B cell (primary cell): ENCODE data around the gene PARD3B. TPM values are rescaled to one million over a fixed set of nuclear protein-coding genes. Genes with fewer than 3 reads are reported as not detected.

Experiments used
- ATAC-seq: fragments of 200-7000 bp; cut with Tn5 transposase; one replicate; pipeline ENCODE4 v1.10.0; 2021; ENCODE audit warnings: low read depth, mild to moderate bottlenecking, moderate number of reproducible peaks, moderate library complexity
- CTCF ChIA-PET: fragments of 350-600 bp; sonication (Branson Sonifier 250); formaldehyde crosslinking; loops from one replicate; lab custom pipeline; 2021; ENCODE audit warnings: antibody characterized with exemption, inconsistent platforms; lab: Charles Lee
- POLR2A ChIA-PET: fragments of 350-600 bp; sonication (Branson Sonifier 250); formaldehyde crosslinking; loops from one replicate; lab custom pipeline; 2021; ENCODE audit warnings: antibody characterized with exemption; lab: Charles Lee
- DNase-seq: peaks from one replicate; pipeline ENCODE4 v3.0.0; 2013
- H2AFZ ChIP-seq: 2 replicates; pipeline ENCODE4 v1.6.1; 2012; ENCODE audit warnings: mild to moderate bottlenecking, low read depth, low read length; ENCODE audit not compliant: insufficient read depth, poor library complexity, severe bottlenecking
- H3K27ac ChIP-seq, 2 donors: 1 replicate in 1 of 2; 2 replicates in 1 of 2; pipeline ENCODE4 v1.5.1; 2012 to 2013; ENCODE audit warnings: low read length in 2 of 2, mild to moderate bottlenecking in 2 of 2, moderate library complexity in 1 of 2
- H3K27me3 ChIP-seq, 4 experiments: fragments of 200-600 bp in 1 of 4; sonication (generic) in 1 of 4; replicated peaks in 1 of 4; 1 replicate in 2 of 4; 2 replicates in 2 of 4; pipeline versions ENCODE4 v1.6.1 to v1.7.0; 2013 to 2016; ENCODE audit warnings: low read length in 3 of 4, mild to moderate bottlenecking in 2 of 4, mixed read lengths in 1 of 4, moderate library complexity in 1 of 4; ENCODE audit not compliant: insufficient read depth in 4 of 4, control insufficient read depth in 3 of 4; ENCODE audit errors: control extremely low read depth in 1 of 4
- H3K36me3 ChIP-seq, 2 experiments: replicated peaks in 1 of 2; 1 replicate in 1 of 2; 2 replicates in 1 of 2; pipeline versions ENCODE4 v1.6.1 to v1.7.1; 2013; ENCODE audit warnings: low read length in 1 of 2; ENCODE audit not compliant: insufficient read depth in 2 of 2, control insufficient read depth in 1 of 2; ENCODE audit errors: control extremely low read depth in 1 of 2, extremely low read depth in 1 of 2
- H3K4me1 ChIP-seq, 2 donors: fragments of 200-600 bp in 1 of 2; sonication (generic) in 1 of 2; 1 replicate in 1 of 2; 2 replicates in 1 of 2; pipeline versions ENCODE4 v1.5.1 to v1.6.1; 2013 to 2017; ENCODE audit warnings: low read length in 2 of 2; ENCODE audit not compliant: control insufficient read depth in 2 of 2, insufficient read depth in 2 of 2
- H3K4me2 ChIP-seq: replicated peaks from 2 replicates; pipeline ENCODE3; 2012; ENCODE audit warnings: mild to moderate bottlenecking, low read depth, low read length; ENCODE audit not compliant: poor library complexity, severe bottlenecking
- H3K4me3 ChIP-seq, 5 experiments: fragments of 200-600 bp in 1 of 5; sonication (generic) in 1 of 5; 1 replicate in 3 of 5; 2 replicates in 2 of 5; pipeline versions ENCODE4 v1.5.1 to v1.7.0; 2011 to 2016; ENCODE audit warnings: low read length in 4 of 5, mild to moderate bottlenecking in 4 of 5, low read depth in 2 of 5, control low read depth in 1 of 5, moderate library complexity in 1 of 5; ENCODE audit not compliant: insufficient read depth in 1 of 5; ENCODE audit errors: control extremely low read depth in 1 of 5, extremely low read depth in 1 of 5
- H3K79me2 ChIP-seq: fragments of 200-600 bp; sonication (generic); one replicate; pipeline ENCODE4 v1.6.0; 2016; ENCODE audit warnings: low read length; ENCODE audit not compliant: control insufficient read depth, insufficient read depth
- H3K9ac ChIP-seq: fragments of 200-600 bp; sonication (generic); 2 replicates; pipeline ENCODE4 v1.6.1; 2017; ENCODE audit warnings: mild to moderate bottlenecking, low read length, moderate library complexity
- H3K9me3 ChIP-seq, 3 donors: one replicate each; pipeline versions ENCODE4 v1.6.1 to v1.7.1; 2013; ENCODE audit warnings: low read length in 2 of 3; ENCODE audit not compliant: control insufficient read depth in 2 of 3, insufficient read depth in 1 of 3; ENCODE audit errors: control extremely low read depth in 1 of 3
- H4K20me1 ChIP-seq: 2 replicates; pipeline ENCODE4 v1.6.0; 2012; ENCODE audit warnings: mild to moderate bottlenecking, low read length; ENCODE audit not compliant: insufficient read depth, control insufficient read depth, poor library complexity, severe bottlenecking
- H3K27ac Mint-ChIP-seq: one replicate; pipeline ENCODE4 v1.8.0; 2021; ENCODE audit warnings: mixed read lengths
- H3K27me3 Mint-ChIP-seq: one replicate; pipeline ENCODE4 v1.8.0; 2021; ENCODE audit warnings: mixed read lengths
- H3K4me1 Mint-ChIP-seq: one replicate; pipeline ENCODE4 v1.8.0; 2021; ENCODE audit warnings: mixed read lengths
- H3K4me3 Mint-ChIP-seq: one replicate; pipeline ENCODE4 v1.8.0; 2021; ENCODE audit warnings: mixed read lengths
- H3K9me3 Mint-ChIP-seq: one replicate; pipeline ENCODE4 v1.8.0; 2022; ENCODE audit warnings: mixed read lengths; ENCODE audit not compliant: insufficient read depth
- EZH2 ChIP-seq: IDR thresholded peaks from 2 replicates; pipeline ENCODE4 v1.6.1; 2012; ENCODE audit warnings: borderline replicate concordance, low read depth, mild to moderate bottlenecking, moderate library complexity, low read length; ENCODE audit not compliant: insufficient read depth, poor library complexity, severe bottlenecking
- WGBS: methylation state at CpG from one replicate; pipeline ENCODE4 v1.1.5; 2013; ENCODE audit warnings: missing lambda C conversion rate; ENCODE audit not compliant: insufficient coverage; 5-methylcytosine and 5-hydroxymethylcytosine counted together
- intact Hi-C: fragments of 100-400 bp; cut with micrococcal nuclease; formaldehyde crosslinking; loops from one replicate; pipeline ENCODE4 v1.10.0; 2022
- polyA plus RNA-seq: library from polyadenylated mRNA; depleted of rRNA; stranded (reverse); fragments of >200 nt; gene quantifications from 2 replicates; pipeline ENCODE4 v1.2.3, GENCODE V29; 2012
- total RNA-seq, 2 donors: library from RNA; stranded (reverse); fragments of 120-200 nt in 1 of 2; gene quantifications; 1 replicate in 1 of 2; 2 replicates in 1 of 2; pipeline versions ENCODE4 v1.2.3 to v1.2.4, GENCODE V29; 2013 to 2022
- TF ChIP-seq, protein P1 (sequence below): fragments of 200-600 bp; IDR thresholded peaks from one replicate; pipeline ENCODE4 v1.8.0; 2022; ENCODE audit warnings: antibody characterized with exemption, mild to moderate bottlenecking

Gene PARD3B
- total and polyA plus RNA-seq, 2 donors (not counting 1 experiment from before 2014, with no cell fraction given) = not detected

DNA sequence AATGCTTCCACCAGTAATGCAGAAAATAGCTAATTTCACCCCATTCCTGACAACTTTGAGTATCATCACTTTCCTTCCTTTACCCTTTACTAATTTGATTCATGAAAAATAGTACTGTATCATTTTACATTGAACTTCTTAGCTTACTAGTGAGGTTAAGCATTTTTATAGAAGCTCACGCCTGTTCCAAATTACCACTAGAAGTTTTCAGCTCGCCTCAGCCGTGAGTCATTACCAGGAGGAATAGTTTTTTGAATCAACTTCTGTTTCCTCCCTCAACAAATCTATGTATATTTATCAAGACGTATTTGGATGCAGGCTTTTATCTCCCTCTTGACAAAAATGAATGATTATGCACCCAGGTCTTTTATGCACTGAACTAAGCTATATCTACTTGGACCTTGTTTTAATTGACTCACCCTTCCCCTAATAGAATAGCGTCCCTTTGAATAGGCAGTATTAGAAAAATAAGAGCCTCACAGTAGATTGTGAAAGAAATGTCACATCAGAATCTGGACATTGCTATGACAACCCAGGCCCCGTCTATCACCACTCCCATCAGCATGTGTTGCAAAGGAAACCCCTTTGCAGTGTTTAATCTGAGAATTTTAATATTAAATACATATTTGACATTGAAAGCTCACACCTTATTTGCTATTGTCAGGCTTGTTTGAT, 929.6 kb downstream of the PARD3B start:
- H3K4me1 Mint-ChIP-seq = no peaks in the 10 kb centered on the region
- ChIA-PET CTCF (no interaction called here), POLR2A (no interaction called here)
- H3K27ac Mint-ChIP-seq = no peak overlapping the region
- Histone ChIP-seq H4K20me1 (no peaks in the 10 kb centered on the region), H3K79me2 (no peaks in the 10 kb centered on the region), H3K4me1 (no peaks in the 10 kb centered on the region), H3K4me3 (no peak overlapping the region), H3K9ac (no peak overlapping the region), H3K9me3 (no peaks in the 10 kb centered on the region), H3K27me3 (no peaks in the 10 kb centered on the region), H3K27ac (no peak overlapping the region), H3K36me3 (no peaks in the 10 kb centered on the region), H3K4me2 (no peak overlapping the region), H2AFZ (no peak overlapping the region)
- TF ChIP-seq EZH2 = no peak
- TF ChIP-seq, protein P1, sequence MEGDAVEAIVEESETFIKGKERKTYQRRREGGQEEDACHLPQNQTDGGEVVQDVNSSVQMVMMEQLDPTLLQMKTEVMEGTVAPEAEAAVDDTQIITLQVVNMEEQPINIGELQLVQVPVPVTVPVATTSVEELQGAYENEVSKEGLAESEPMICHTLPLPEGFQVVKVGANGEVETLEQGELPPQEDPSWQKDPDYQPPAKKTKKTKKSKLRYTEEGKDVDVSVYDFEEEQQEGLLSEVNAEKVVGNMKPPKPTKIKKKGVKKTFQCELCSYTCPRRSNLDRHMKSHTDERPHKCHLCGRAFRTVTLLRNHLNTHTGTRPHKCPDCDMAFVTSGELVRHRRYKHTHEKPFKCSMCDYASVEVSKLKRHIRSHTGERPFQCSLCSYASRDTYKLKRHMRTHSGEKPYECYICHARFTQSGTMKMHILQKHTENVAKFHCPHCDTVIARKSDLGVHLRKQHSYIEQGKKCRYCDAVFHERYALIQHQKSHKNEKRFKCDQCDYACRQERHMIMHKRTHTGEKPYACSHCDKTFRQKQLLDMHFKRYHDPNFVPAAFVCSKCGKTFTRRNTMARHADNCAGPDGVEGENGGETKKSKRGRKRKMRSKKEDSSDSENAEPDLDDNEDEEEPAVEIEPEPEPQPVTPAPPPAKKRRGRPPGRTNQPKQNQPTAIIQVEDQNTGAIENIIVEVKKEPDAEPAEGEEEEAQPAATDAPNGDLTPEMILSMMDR = no peak
- intact Hi-C loops = no loop called here
- H3K9me3 Mint-ChIP-seq = no peaks in the 10 kb centered on the region
- H3K4me3 Mint-ChIP-seq = no peak overlapping the region
- WGBS = no CpG with 5 or more reads among the region's 6 CpGs
- ATAC-seq (no peak), DNase-seq (no peak)
- peaks cover 11% of the 10 kb centered on the region for H3K27me3 Mint-ChIP-seq

DNA sequence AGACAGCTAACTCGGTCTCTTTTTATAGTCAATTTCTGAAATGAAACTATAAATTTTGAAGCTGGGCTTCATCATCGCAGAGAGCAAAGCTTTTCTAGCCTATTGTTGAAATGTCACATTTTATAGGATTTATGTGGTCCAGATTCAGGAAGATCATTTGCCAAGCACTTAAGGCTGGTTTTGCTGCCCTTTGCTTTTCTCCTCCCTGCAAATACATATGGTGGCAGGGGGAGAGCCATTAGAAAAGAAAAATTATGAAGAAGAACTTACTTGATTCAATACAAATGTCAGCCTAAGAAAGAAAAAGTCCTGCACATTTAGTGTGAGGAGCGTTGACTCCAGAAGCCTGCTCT, 930.1 kb downstream of the PARD3B start:
- no peaks in the 10 kb centered on the region for H3K9me3 ChIP-seq
- no peak overlapping the region for H3K4me3 ChIP-seq
- no peaks in the 10 kb centered on the region for H3K79me2 ChIP-seq
- H3K4me2 ChIP-seq = no peak overlapping the region
- Mint-ChIP-seq H3K4me1 (no peaks in the 10 kb centered on the region), H3K27me3 (peaks cover 11% of the 10 kb centered on the region), H3K4me3 (no peak overlapping the region), H3K27ac (no peak overlapping the region), H3K9me3 (no peaks in the 10 kb centered on the region)
- ChIA-PET POLR2A (no interaction called here), CTCF (no interaction called here)
- H4K20me1 ChIP-seq = no peaks in the 10 kb centered on the region
- no peak overlapping the region for H2AFZ ChIP-seq
- 80% methylated on average over 1 of the region's 3 CpGs for WGBS
- DNase-seq (no peak), ATAC-seq (no peak)
- intact Hi-C loops = no loop called here
- H3K27me3 ChIP-seq = no peaks in the 10 kb centered on the region
- no peak overlapping the region for H3K27ac ChIP-seq
- TF ChIP-seq EZH2 = no peak
- TF ChIP-seq, protein P1 = no peak
- no peaks in the 10 kb centered on the region for H3K4me1 ChIP-seq
- no peak overlapping the region for H3K9ac ChIP-seq
- no peaks in the 10 kb centered on the region for H3K36me3 ChIP-seq
